Measurements from ENCODE around the gene MGRN1.

MGRN1 gene

GRCh38 chr16:4682616-4683254 lies 58.1 kb downstream of the MGRN1 start:
- H3K4me3 ChIP-seq (ENCODE audit: low read length): no peak overlapping the region
- TF ChIP-seq CTCF (conservative IDR thresholded peaks at IDR 0.05; ENCODE audit: low read depth, low read length): peak; percentile 66
- no peak for DNase-seq (ENCODE audit: low read depth)

GRCh38 chr16:4683255-4684057 lies 58.8 kb downstream of the MGRN1 start:
- no peak for TF ChIP-seq CTCF (conservative IDR thresholded peaks at IDR 0.05; ENCODE audit: low read depth, low read length)
- no peak for DNase-seq (ENCODE audit: low read depth)
- H3K4me3 ChIP-seq (ENCODE audit: low read length): no peak overlapping the region

- DNase-seq (ENCODE audit: low read depth): no peak
- no peak overlapping the region for H3K4me3 ChIP-seq (ENCODE audit: low read length)
- no peak for TF ChIP-seq CTCF (conservative IDR thresholded peaks at IDR 0.05; ENCODE audit: low read depth, low read length)
Observed at GRCh38 chr16:4684058-4684715, 59.6 kb downstream of the MGRN1 start.

GRCh38 chr16:4684763-4685162 lies 60.1 kb downstream of the MGRN1 start:
- no peak overlapping the region for H3K4me3 ChIP-seq (ENCODE audit: low read length)
- no peak for TF ChIP-seq CTCF (conservative IDR thresholded peaks at IDR 0.05; ENCODE audit: low read depth, low read length)
- DNase-seq (ENCODE audit: low read depth): no peak

- no peak for TF ChIP-seq CTCF (conservative IDR thresholded peaks at IDR 0.05; ENCODE audit: low read depth, low read length)
- no peak overlapping the region for H3K4me3 ChIP-seq (ENCODE audit: low read length)
- DNase-seq (ENCODE audit: low read depth): no peak
Observed at GRCh38 chr16:4685292-4685691, 60.7 kb downstream of the MGRN1 start.

GRCh38 chr16:4685776-4686496 lies 61.3 kb downstream of the MGRN1 start:
- H3K4me3 ChIP-seq (ENCODE audit: low read length): no peak overlapping the region
- TF ChIP-seq CTCF (conservative IDR thresholded peaks at IDR 0.05; ENCODE audit: low read depth, low read length): no peak
- DNase-seq (ENCODE audit: low read depth): no peak

Measured in retinal pigment epithelial cell (primary cell).